Stimulated activated CD4-positive, alpha-beta T cell treated with anti-CD3 and anti-CD28 coated beads, Interleukin-2, amount 100 ng/mL, for 24 hours (primary cell): Measurements from ENCODE around the gene ZNF804B.

Experiments
- DNase-seq, 2 donors: peaks; one replicate each; pipeline ENCODE4 v3.0.0-alpha.2; 2020

ZNF804B gene

GRCh38 chr7:89316584-89317251 lies 557.2 kb downstream of the ZNF804B start:
- DNase-seq = no peak

GRCh38 chr7:89332026-89332425 lies 572.5 kb downstream of the ZNF804B start:
- DNase-seq = no peak

- no peak for DNase-seq
Observed at GRCh38 chr7:89334797-89335196, 575.3 kb downstream of the ZNF804B start.

GRCh38 chr7:89335490-89335889 lies 576.0 kb downstream of the ZNF804B start:
- no peak for DNase-seq

- DNase-seq = no peak
Observed at GRCh38 chr7:89336121-89336520, 576.6 kb downstream of the ZNF804B start.

- DNase-seq = no peak
Observed at GRCh38 chr7:89339748-89340147, 580.2 kb downstream of the ZNF804B start.

- no peak for DNase-seq
Observed at GRCh38 chr7:89357121-89357520, 597.6 kb downstream of the ZNF804B start.

- no peak for DNase-seq
Observed at GRCh38 chr7:89377219-89377618, 617.7 kb downstream of the ZNF804B start.

- no peak for DNase-seq
Observed at GRCh38 chr7:89385411-89385810, 625.9 kb downstream of the ZNF804B start.
